Smooth muscle cell (in vitro differentiated cells): ENCODE data around the gene SDS. TPM values are rescaled to one million over a fixed set of nuclear protein-coding genes. Genes with fewer than 3 reads are reported as not detected.
A peak's percentile ranks its signal among the peaks of the same experiment; 100 is the strongest.

ENCODE experiments used
- DNase-seq: peaks from one replicate; lab custom pipeline; 2025; ENCODE audit not compliant: unreplicated experiment; lab: John Stamatoyannopoulos, UW
- H2AFZ ChIP-seq: fragments of 200-600 bp; sonication (generic); 2 replicates; pipeline ENCODE4 v1.6.0; 2016; ENCODE audit warnings: antibody characterized with exemption, low read depth, mild to moderate bottlenecking
- H3F3A ChIP-seq: fragments of 200-600 bp; sonication (generic); 2 replicates; pipeline ENCODE4 v1.6.0; 2017; ENCODE audit warnings: antibody characterized with exemption, low read depth
- H3K27ac ChIP-seq: fragments of 200-600 bp; sonication (generic); 2 replicates; pipeline ENCODE4 v1.5.1; 2016; ENCODE audit warnings: low read depth, mild to moderate bottlenecking
- H3K27me3 ChIP-seq: fragments of 200-600 bp; sonication (generic); 2 replicates; pipeline ENCODE4 v1.6.1; 2016; ENCODE audit warnings: low read depth, mild to moderate bottlenecking
- H3K36me3 ChIP-seq: fragments of 200-600 bp; sonication (generic); 2 replicates; pipeline ENCODE4 v1.5.1; 2016; ENCODE audit warnings: low read depth
- H3K4me1 ChIP-seq: fragments of 200-600 bp; sonication (generic); 2 replicates; pipeline ENCODE4 v1.5.1; 2016; ENCODE audit warnings: low read depth
- H3K4me2 ChIP-seq: fragments of 200-600 bp; sonication (generic); 2 replicates; pipeline ENCODE4 v1.6.0; 2016; ENCODE audit warnings: mild to moderate bottlenecking
- H3K4me3 ChIP-seq: fragments of 200-600 bp; sonication (generic); 2 replicates; pipeline ENCODE4 v1.5.1; 2016; ENCODE audit warnings: mild to moderate bottlenecking
- H3K79me2 ChIP-seq: fragments of 200-600 bp; sonication (generic); 2 replicates; pipeline ENCODE4 v1.6.0; 2016; ENCODE audit warnings: low read depth, mild to moderate bottlenecking
- H3K9ac ChIP-seq: fragments of 200-600 bp; sonication (generic); 2 replicates; pipeline ENCODE4 v1.6.0; 2016; ENCODE audit warnings: low read depth
- H3K9me3 ChIP-seq: fragments of 200-600 bp; sonication (generic); replicated peaks from 2 replicates; pipeline ENCODE4 v1.5.1; 2016; ENCODE audit warnings: low read depth
- H4K20me1 ChIP-seq: fragments of 200-600 bp; sonication (generic); 2 replicates; pipeline ENCODE4 v1.6.0; 2016; ENCODE audit warnings: low read depth
- WGBS: methylation state at CpG from one replicate; pipeline ENCODE4 v1.1.7; 2016; ENCODE audit warnings: low lambda C conversion rate; 5-methylcytosine and 5-hydroxymethylcytosine counted together
- polyA plus RNA-seq: library from polyadenylated mRNA; unstranded; fragments of >200 nt; fragmentation: Nextera tagmentation; extraction: Ambion mirVana; gene quantifications from 2 replicates; pipeline ENCODE4 v1.2.1, GENCODE V29; 2016
- total RNA-seq: library from RNA; depleted of rRNA; stranded (reverse); fragments of >200 nt; gene quantifications from 2 replicates; pipeline ENCODE4 v1.2.3, GENCODE V29; 2014
- TF ChIP-seq, protein P1 (sequence below): fragments of 200-600 bp; sonication (generic); IDR thresholded peaks from 2 replicates; pipeline ENCODE4 v1.5.1; 2017; ENCODE audit warnings: borderline replicate concordance, mild to moderate bottlenecking, antibody characterized with exemption; ENCODE audit not compliant: insufficient read depth, poor library complexity, severe bottlenecking

Gene SDS
- total and polyA plus RNA-seq, 2 experiments from 2014 or later, result not detected

- no peaks in the 10 kb centered on the region for H3K4me1 ChIP-seq
- no peaks in the 10 kb centered on the region for H3K36me3 ChIP-seq
- WGBS, result 89% methylated on average over 12 of the region's 12 CpGs
- no peak overlapping the region for H3K27ac ChIP-seq
- peaks cover 4% of the 10 kb centered on the region for H3F3A ChIP-seq
- no peaks in the 10 kb centered on the region for H3K27me3 ChIP-seq
- H3K4me2 ChIP-seq, result no peak overlapping the region
- no peak overlapping the region for H3K9ac ChIP-seq
- no peaks in the 10 kb centered on the region for H3K9me3 ChIP-seq
- no peak for DNase-seq
- H4K20me1 ChIP-seq, result peaks cover 23% of the 10 kb centered on the region
- TF ChIP-seq, protein P1, sequence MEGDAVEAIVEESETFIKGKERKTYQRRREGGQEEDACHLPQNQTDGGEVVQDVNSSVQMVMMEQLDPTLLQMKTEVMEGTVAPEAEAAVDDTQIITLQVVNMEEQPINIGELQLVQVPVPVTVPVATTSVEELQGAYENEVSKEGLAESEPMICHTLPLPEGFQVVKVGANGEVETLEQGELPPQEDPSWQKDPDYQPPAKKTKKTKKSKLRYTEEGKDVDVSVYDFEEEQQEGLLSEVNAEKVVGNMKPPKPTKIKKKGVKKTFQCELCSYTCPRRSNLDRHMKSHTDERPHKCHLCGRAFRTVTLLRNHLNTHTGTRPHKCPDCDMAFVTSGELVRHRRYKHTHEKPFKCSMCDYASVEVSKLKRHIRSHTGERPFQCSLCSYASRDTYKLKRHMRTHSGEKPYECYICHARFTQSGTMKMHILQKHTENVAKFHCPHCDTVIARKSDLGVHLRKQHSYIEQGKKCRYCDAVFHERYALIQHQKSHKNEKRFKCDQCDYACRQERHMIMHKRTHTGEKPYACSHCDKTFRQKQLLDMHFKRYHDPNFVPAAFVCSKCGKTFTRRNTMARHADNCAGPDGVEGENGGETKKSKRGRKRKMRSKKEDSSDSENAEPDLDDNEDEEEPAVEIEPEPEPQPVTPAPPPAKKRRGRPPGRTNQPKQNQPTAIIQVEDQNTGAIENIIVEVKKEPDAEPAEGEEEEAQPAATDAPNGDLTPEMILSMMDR, result no peak
- H3K79me2 ChIP-seq, result no peaks in the 10 kb centered on the region
- H3K4me3 ChIP-seq, result no peak overlapping the region
- H2AFZ ChIP-seq, result no peak overlapping the region
These were observed 41.9 kb downstream of the SDS start for GRCh38 chr12:113361574-113362370.

DNA sequence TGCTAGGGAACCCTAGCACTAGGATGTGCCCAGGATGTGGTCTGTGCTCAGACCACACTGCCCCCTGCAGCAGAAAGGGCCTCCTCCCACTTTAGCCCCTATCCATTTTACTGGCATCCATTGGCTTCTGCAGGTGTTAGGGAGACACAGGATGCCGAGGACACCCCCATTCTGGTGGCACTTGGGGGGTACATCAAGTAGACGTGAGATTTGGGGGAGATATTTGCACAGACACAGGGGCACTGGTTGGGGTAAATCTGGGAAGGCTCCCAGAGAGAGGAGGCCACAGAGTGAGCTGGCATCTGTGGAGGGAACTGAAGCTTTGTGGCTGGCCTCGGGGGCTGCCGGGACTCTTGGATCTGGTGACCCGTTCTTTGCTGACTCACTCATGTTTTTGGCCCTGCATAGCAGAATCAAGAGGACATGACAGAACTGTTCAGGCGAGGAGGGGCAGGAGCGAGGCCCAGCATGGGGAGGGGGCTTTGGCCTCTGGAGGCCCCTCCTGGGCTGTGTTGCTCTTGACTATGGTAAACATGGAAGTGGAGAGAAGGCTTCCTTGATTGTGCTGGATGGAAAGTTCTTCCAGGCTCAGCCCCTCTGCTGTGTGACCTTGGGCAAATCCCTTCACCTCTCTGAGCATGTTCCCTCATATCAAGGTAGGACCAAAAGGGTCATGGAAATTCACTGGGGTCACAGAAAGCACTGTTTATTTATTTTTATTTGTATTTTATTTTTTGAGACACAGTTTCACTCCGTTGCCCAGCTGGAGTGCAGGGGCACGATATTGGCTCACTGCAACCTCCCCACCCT lies 43.5 kb downstream of the SDS start:
- Histone ChIP-seq H3K4me1 (no peaks in the 10 kb centered on the region), H3K9ac (no peak overlapping the region), H4K20me1 (peaks cover 16% of the 10 kb centered on the region), H2AFZ (no peak overlapping the region), H3K36me3 (no peaks in the 10 kb centered on the region), H3K27ac (no peak overlapping the region), H3K4me3 (no peak overlapping the region), H3K4me2 (peak overlapping the region; percentile 93), H3K9me3 (no peaks in the 10 kb centered on the region), H3F3A (peaks cover 5% of the 10 kb centered on the region), H3K79me2 (no peaks in the 10 kb centered on the region), H3K27me3 (no peaks in the 10 kb centered on the region)
- TF ChIP-seq, protein P1, result no peak
- no peak for DNase-seq
- 85% methylated on average over 9 of the region's 9 CpGs for WGBS

- peaks cover 16% of the 10 kb centered on the region for H4K20me1 ChIP-seq
- TF ChIP-seq, protein P1, result no peak
- no peak overlapping the region for H3K27ac ChIP-seq
- H3K36me3 ChIP-seq, result no peaks in the 10 kb centered on the region
- H3K9ac ChIP-seq, result peak overlapping the region; percentile 32
- WGBS, result 63% methylated on average over 11 of the region's 11 CpGs
- no peaks in the 10 kb centered on the region for H3K9me3 ChIP-seq
- H3K79me2 ChIP-seq, result no peaks in the 10 kb centered on the region
- peak overlapping the region; percentile 60 for H3K4me3 ChIP-seq
- H3F3A ChIP-seq, result peaks cover 5% of the 10 kb centered on the region
- peak overlapping the region; percentile 93 for H3K4me2 ChIP-seq
- no peaks in the 10 kb centered on the region for H3K27me3 ChIP-seq
- no peak for DNase-seq
- H3K4me1 ChIP-seq, result no peaks in the 10 kb centered on the region
- H2AFZ ChIP-seq, result peak overlapping the region; percentile 86
These were observed 44.4 kb downstream of the SDS start for GRCh38 chr12:113359133-113359938.
